Measurements from ENCODE around the gene OR13A1. TPM values are rescaled to one million over a fixed set of nuclear protein-coding genes. Genes with fewer than 3 reads are reported as not detected.
"Not testable (repeated sequence)": the region's sequence is repeated elsewhere in the genome, so short reads cannot be mapped to it uniquely, and the experiment has no call there.

The OR13A1 gene
- not detected in 2 replicates for polyA plus RNA-seq (2014; cell fraction: cytosol; rRNA removed)
- polyA plus RNA-seq (2014; cell fraction: nucleus; rRNA removed) = 0.09 and 0.31 TPM in 2 replicates

GRCh38 chr10:45315508-45315907, at the start of gene OR13A1:
Gene OR13A1 (minus strand): TSS chr10:45315608. CDS start chr10:45304422, 11,186 bp downstream.
- no peak for DNase-seq (ENCODE audit: low spot score)

- DNase-seq (ENCODE audit: low spot score) = not testable (repeated sequence)
Observed at GRCh38 chr10:45361983-45362799, 46.8 kb upstream of the OR13A1 start.

GRCh38 chr10:45358961-45359360, 43.6 kb upstream of the OR13A1 start:
- not testable (repeated sequence) for DNase-seq (ENCODE audit: low spot score)

- no peak for DNase-seq (ENCODE audit: low spot score)
Observed at GRCh38 chr10:45355494-45355893, 40.1 kb upstream of the OR13A1 start.

- DNase-seq (ENCODE audit: low spot score) = no peak
Observed at GRCh38 chr10:45354261-45354660, 38.9 kb upstream of the OR13A1 start.

GRCh38 chr10:45353186-45353585, 37.8 kb upstream of the OR13A1 start:
- no peak for DNase-seq (ENCODE audit: low spot score)

GRCh38 chr10:45348196-45348765, 32.9 kb upstream of the OR13A1 start:
- not testable (repeated sequence) for DNase-seq (ENCODE audit: low spot score)

- not testable (repeated sequence) for DNase-seq (ENCODE audit: low spot score)
Observed at GRCh38 chr10:45347464-45347863, 32.1 kb upstream of the OR13A1 start.

- DNase-seq (ENCODE audit: low spot score) = not testable (repeated sequence)
Observed at GRCh38 chr10:45346652-45347335, 31.4 kb upstream of the OR13A1 start.

- DNase-seq (ENCODE audit: low spot score) = not testable (repeated sequence)
Observed at GRCh38 chr10:45340420-45340819, 25.0 kb upstream of the OR13A1 start.

GRCh38 chr10:45339894-45340293, 24.5 kb upstream of the OR13A1 start:
- DNase-seq (ENCODE audit: low spot score) = no peak

- DNase-seq (ENCODE audit: low spot score) = not testable (repeated sequence)
Observed at GRCh38 chr10:45331824-45332223, 16.4 kb upstream of the OR13A1 start.

- DNase-seq (ENCODE audit: low spot score) = not testable (repeated sequence)
Observed at GRCh38 chr10:45326864-45327263, 11.5 kb upstream of the OR13A1 start.

- DNase-seq (ENCODE audit: low spot score) = no peak
Observed at GRCh38 chr10:45325116-45325515, 9.7 kb upstream of the OR13A1 start.

- DNase-seq (ENCODE audit: low spot score) = no peak
Observed at GRCh38 chr10:45319702-45320101, 4.3 kb upstream of the OR13A1 start.

- no peak for DNase-seq (ENCODE audit: low spot score)
Observed at GRCh38 chr10:45313264-45313873, 2.0 kb downstream of the OR13A1 start.

GRCh38 chr10:45308707-45309106, 6.7 kb downstream of the OR13A1 start:
- DNase-seq (ENCODE audit: low spot score) = no peak

- DNase-seq (ENCODE audit: low spot score) = no peak
Observed at GRCh38 chr10:45302573-45302972, 12.8 kb downstream of the OR13A1 start.

- DNase-seq (ENCODE audit: low spot score) = not testable (repeated sequence)
Observed at GRCh38 chr10:45298341-45298955, 17.0 kb downstream of the OR13A1 start.

- no peak for DNase-seq (ENCODE audit: low spot score)
Observed at GRCh38 chr10:45294681-45295080, 20.7 kb downstream of the OR13A1 start.

GRCh38 chr10:45286980-45287379, 28.4 kb downstream of the OR13A1 start:
- no peak for DNase-seq (ENCODE audit: low spot score)

Measured in SK-N-DZ (cell line).